Stimulated activated CD8-positive, alpha-beta memory T cell treated with anti-CD3 and anti-CD28 coated beads, Interleukin-7, amount 100 ng/mL, for 4 hours (primary cell): Measurements from ENCODE around the gene SIGLEC15.
"Not testable (repeated sequence)": the region's sequence is repeated elsewhere in the genome, so short reads cannot be mapped to it uniquely, and the experiment has no call there.

ENCODE experiments used
- DNase-seq, 2 donors: peaks; one replicate each; pipeline ENCODE4 v3.0.0-alpha.2; 2020; ENCODE audit warnings: low read depth in 2 of 2

The SIGLEC15 gene

GRCh38 chr18:45844938-45845337 lies 19.5 kb downstream of the SIGLEC15 start:
- no peak for DNase-seq

GRCh38 chr18:45845410-45845809 lies 19.9 kb downstream of the SIGLEC15 start:
- DNase-seq: no peak

GRCh38 chr18:45847119-45847518 lies 21.6 kb downstream of the SIGLEC15 start:
- no peak for DNase-seq

- DNase-seq: not testable (repeated sequence)
These were observed 23.2 kb downstream of the SIGLEC15 start for GRCh38 chr18:45848643-45849042.

GRCh38 chr18:45849529-45849928 lies 24.1 kb downstream of the SIGLEC15 start:
- no peak for DNase-seq

GRCh38 chr18:45850021-45850420 lies 24.5 kb downstream of the SIGLEC15 start:
- DNase-seq: no peak

GRCh38 chr18:45851161-45851925 lies 25.9 kb downstream of the SIGLEC15 start:
- no peak for DNase-seq

- DNase-seq: no peak
These were observed 27.2 kb downstream of the SIGLEC15 start for GRCh38 chr18:45852631-45853030.

GRCh38 chr18:45854036-45854586 lies 28.6 kb downstream of the SIGLEC15 start:
- no peak for DNase-seq

GRCh38 chr18:45856531-45856930 lies 31.1 kb downstream of the SIGLEC15 start:
- no peak for DNase-seq

GRCh38 chr18:45859334-45859733 lies 33.9 kb downstream of the SIGLEC15 start:
- no peak for DNase-seq

- DNase-seq: no peak
These were observed 35.0 kb downstream of the SIGLEC15 start for GRCh38 chr18:45860492-45860891.

- no peak for DNase-seq
These were observed 35.5 kb downstream of the SIGLEC15 start for GRCh38 chr18:45860971-45861370.

- no peak for DNase-seq
These were observed 36.5 kb downstream of the SIGLEC15 start for GRCh38 chr18:45861926-45862325.

- DNase-seq: no peak
These were observed 38.0 kb downstream of the SIGLEC15 start for GRCh38 chr18:45863469-45863868.

- no peak for DNase-seq
These were observed 38.6 kb downstream of the SIGLEC15 start for GRCh38 chr18:45864081-45864480.

- DNase-seq: no peak
These were observed 40.0 kb downstream of the SIGLEC15 start for GRCh38 chr18:45865466-45865865.

GRCh38 chr18:45870419-45870818 lies 44.9 kb downstream of the SIGLEC15 start:
- DNase-seq: no peak

- DNase-seq: no peak
These were observed 46.1 kb downstream of the SIGLEC15 start for GRCh38 chr18:45871431-45872084.

GRCh38 chr18:45874491-45875184 lies 49.2 kb downstream of the SIGLEC15 start:
- DNase-seq: peak; percentile 38 to 54

- no peak for DNase-seq
These were observed 50.7 kb downstream of the SIGLEC15 start for GRCh38 chr18:45876161-45876560.

GRCh38 chr18:45877403-45877802 lies 51.9 kb downstream of the SIGLEC15 start:
- DNase-seq: no peak
